Dedifferentiated amniotic fluid mesenchymal stem cell (primary cell): ENCODE results near the gene GNG8.
A peak's percentile ranks its signal among the peaks of the same experiment; 100 is the strongest.

Source experiments
- DNase-seq: peaks from one replicate; pipeline ENCODE4 v3.0.0-alpha.2; 2016; ENCODE audit errors: extremely low spot score

Gene GNG8

DNA sequence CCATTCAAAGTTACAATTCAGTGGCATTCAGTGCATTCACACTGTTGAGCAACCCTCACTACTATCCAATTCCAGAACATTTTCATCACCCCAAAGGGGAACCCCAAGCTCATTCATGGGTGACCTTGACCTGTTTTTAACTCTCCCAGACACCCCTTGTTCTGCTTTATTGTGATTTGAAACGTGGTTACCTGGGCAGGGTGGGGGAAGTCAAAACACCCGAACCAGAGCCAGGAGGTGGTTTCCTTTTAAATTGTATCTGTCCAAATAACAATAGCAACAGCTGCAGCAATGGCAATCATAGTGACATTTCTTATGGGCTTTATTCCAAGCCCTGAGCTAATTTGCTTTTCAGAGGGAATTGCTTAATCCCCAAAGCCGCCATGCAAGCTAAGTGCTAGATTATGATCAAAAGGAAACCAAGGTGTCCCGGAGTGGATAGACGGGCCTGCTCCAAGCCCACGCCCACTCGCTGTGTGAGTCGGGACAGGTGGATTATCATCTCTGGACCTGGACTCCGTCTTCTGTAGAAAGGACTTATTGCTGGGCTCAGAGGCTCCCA is 17.3 kb downstream of the GNG8 start:
- DNase-seq, result no peak

DNA sequence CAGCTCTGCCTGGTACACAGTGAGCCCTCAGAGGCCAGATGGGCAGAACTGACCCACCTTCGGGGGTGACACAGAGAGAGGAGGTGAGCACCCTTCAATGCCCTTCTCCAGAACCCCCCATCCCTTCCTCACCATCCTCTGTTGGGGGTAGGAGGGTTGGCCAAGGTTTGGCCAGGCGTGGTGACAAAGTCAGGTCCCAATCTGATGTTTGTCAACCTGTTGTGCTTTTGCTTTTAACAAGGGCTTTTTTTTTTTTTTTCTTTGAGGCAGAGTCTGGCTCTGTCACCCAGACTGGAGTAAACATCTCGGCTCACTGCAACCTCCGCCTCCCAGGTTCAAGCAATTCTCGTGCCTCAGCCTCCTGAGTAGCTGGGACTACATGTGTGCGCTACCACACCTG is 18.4 kb downstream of the GNG8 start:
- DNase-seq, result no peak

DNA sequence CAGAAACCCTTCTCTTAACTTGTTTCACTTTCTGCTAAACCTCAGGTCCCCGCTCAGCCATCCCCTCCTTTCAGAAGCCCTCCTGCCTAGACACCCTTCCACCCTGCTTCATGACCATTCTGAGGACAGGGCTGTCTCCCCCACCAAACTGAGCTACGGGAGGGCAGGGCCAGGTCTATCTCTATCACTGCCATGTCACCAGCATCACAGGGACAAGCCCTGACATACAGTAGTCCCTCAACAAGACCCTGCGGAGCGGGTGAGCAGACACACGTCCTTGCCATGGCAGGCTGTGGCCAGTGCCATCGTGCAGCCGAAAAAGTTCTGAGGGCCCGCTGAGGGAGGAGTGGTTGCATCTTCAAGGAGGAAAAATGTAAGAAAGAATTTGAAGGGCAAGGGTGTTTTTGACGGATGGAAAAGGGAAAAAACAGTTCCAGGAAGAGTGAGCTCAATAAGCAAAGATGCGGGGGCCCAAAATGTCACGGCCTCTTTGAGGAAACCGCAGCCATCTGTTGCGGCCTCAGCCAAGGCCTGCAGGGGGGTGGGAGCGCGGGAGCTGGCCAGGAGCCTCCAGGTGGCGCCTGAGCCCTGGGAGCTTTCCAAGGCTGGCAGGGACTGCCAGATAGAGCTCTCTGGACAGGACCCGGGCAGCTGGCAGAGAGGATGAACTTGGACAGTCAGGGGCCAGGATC is 19.2 kb downstream of the GNG8 start:
- no peak for DNase-seq

DNA sequence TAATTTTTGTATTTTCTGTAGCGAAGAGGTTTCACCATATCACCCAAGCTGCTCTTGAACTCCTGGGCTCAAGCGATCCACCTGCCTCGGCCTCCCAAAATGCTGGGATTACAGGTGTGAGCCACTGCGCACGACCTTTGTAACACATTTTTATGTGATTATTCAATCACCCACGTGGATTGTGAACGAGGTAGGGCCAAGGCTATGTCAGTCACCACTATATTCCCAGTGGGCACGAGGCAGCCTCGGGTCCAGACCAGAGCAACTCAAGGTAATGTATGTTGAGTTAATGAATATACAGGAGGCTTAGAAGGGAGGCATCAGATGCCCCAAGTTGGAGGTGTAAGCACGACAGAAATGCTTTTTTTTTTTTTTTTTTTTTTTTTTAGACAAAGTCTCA is 20.0 kb downstream of the GNG8 start:
- no peak for DNase-seq

DNA sequence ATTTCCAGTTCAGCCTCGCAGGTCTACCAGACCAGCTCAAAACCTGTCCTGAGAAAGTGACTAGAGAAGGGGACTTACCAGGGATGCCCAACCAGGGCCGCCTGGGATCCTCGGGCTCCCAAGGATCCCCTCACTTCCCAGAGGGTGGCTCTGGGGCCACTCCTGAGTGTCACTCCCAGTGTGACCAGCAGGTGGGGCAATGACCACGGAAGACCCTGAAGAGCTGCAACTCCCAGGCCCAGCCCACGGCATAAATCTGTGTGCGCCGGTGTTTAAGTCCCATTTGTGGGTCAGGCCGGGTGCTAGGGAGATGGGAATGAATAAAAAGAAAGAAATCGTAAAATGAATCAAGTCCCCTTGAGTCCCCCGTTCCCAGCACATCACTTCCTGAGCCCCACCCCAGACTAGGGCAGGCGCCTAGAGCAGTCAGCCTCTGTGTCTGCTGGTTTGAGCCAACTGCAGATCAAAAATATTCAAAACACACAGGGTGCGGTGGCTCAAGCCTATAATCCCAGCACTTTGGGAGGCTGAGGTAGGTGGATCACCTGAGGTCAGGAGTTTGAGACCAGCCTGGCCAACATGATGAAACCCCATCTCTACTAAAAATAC is 21.8 kb downstream of the GNG8 start:
- DNase-seq, result peak; percentile 68

DNA sequence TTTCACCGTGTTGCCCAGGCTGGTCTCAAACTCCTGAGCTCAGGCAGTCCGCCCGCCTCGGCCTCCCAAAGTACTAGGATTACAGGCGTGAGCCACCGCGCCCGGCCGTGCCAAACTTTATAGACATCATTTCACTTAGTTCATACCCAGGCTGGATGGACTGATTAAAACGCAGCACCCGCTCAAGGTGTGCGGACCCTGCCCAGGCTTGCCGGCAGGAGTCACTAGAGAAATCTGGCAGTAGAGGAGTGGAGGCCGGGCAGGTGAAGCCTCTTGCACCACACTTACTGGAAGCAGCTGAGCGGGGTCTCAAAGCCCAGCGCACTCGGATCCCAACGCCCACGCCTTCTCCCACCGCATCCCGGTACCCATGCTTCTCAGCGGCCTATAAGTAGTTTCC is 22.5 kb downstream of the GNG8 start:
- DNase-seq, result no peak

DNA sequence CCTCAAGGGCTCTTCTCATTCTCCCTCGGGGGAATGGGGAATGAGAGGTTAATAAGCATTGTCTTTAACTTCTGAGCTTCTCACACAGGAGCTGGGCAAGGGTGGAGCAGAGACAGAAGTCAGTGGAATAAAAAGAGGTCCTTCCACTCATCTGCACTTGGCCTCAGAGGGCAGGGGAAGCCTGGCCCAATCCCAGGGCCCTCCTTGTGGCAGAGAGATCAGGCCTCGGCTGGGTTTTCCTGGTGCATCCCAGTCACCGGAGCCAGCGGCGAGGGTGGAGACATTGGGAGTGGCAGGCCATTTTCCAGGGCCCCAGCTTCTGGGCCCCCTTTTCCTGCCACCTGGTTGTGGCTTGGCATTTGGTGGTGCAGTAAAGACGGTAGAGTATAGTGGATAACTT is 24.2 kb downstream of the GNG8 start:
- no peak for DNase-seq

DNA sequence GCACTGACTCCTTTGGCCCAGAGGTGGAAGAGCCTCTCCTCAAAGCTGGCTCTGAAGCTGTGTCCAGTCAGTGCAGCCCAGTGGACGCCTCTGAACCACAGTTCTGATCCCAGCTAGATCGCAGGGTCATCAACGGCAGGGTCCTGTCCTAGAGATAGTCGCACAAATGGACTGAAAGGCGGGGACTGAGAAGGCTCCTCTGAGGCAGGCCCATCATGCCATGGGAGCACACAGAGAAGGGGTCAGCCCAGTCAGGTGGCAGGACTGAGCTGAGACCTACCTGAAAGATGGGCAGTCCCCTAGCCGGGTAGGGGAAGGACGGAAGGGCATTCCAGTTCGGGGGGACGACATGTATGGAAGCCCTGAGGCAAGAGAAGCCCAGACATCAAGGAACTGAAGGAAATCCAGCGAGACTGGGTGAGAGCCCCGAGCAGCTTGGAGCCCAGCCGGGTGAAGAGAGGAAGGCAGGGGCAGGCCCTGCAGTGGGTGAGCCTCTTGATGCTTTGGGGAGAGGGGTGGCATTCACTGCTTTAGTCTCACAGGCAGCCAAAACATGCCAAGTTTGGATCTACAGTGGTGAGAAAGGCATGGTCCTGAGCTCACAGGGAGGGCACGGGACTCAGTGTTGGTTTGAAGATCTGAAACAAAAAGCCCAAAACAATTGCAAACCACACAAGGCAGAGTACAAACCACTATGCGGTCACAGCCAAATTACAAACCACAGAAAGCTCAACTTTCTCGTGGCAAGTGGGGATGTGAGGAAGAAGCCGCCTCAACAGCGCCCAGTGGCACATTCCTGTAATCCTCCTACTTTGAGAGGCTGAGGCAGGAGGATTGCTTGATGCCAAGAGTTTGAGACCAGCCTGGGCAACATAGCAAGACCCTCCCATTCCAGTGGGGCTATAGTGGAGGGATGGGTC is 24.9 kb downstream of the GNG8 start:
- no peak for DNase-seq

DNA sequence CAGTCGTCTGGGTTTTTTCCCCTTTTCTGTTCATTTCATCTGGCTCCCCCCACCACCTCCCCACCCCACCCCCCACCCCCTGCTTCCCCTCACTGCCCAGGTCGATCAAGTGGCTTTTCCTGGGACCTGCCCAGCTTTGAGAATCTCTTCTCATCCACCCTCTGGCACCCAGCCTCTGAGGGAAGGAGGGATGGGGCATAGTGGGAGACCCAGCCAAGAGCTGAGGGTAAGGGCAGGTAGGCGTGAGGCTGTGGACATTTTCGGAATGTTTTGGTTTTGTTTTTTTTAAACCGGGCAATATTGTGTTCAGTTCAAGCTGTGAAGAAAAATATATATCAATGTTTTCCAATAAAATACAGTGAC is 25.6 kb downstream of the GNG8 start:
- DNase-seq, result no peak

DNA sequence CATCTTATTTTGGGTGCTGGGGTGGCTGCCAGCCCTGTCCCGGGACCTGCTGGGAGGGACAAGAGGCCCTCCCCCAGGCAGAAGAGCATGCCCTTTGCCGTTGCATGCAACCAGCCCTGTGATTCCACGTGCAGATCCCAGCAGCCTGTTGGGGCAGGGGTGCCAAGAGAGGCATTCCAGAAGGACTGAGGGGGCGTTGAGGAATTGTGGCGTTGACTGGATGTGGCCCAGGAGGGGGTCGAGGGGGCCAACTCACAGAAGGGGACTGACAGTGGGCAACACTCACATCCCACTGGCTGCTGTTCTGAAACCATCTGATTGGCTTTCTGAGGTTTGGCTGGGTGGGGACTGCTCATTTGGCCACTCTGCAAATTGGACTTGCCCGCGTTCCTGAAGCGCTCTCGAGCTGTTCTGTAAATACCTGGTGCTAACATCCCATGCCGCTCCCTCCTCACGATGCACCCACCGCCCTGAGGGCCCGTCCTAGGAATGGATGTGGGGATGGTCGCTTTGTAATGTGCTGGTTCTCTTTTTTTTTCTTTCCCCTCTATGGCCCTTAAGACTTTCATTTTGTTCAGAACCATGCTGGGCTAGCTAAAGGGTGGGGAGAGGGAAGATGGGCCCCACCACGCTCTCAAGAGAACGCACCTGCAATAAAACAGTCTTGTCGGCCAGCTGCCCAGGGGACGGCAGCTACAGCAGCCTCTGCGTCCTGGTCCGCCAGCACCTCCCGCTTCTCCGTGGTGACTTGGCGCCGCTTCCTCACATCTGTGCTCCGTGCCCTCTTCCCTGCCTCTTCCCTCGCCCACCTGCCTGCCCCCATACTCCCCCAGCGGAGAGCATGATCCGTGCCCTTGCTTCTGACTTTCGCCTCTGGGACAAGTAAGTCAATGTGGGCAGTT is 26.2 kb downstream of the GNG8 start:
- no peak for DNase-seq

DNA sequence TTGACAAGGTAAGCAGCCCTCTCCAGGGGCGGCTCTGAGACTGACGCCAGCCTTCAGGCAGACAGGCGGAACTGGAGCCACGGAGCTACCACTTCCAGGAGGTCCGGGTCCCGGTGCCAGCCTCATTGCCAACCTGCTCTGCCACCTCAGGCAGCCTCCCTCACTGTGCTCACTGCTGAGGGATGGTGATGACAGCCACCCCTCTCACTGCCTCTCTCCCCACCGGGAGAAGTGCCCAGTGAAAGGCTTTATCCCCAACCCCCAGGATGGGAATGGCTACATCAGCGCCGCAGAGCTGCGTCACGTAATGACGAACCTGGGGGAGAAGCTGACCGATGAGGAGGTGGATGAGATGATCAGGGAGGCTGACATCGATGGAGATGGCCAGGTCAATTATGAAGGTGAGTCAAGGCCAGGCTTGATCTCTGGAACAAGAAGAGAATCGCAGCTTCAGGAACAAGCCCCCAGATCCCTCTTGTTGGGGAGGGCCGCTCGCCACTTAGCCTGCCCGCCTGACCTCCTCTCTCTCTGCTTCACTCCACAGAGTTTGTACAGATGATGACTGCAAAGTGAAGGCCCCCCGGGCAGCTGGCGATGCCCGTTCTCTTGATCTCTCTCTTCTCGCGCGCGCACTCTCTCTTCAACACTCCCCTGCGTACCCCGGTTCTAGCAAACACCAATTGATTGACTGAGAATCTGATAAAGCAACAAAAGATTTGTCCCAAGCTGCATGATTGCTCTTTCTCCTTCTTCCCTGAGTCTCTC is 27.2 kb downstream of the GNG8 start:
- DNase-seq, result no peak

DNA sequence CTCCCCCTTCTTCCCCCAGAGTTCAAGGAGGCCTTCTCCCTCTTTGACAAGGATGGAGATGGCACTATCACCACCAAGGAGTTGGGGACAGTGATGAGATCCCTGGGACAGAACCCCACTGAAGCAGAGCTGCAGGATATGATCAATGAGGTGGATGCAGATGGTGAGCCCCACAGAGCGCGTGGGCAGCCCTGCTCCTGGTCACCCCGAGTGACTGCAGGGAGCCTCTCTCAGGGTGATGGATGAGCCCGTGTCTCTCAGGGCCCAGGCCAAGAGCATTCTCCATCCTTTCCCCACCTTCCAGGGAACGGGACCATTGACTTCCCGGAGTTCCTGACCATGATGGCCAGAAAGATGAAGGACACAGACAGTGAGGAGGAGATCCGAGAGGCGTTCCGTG is 27.8 kb downstream of the GNG8 start:
- DNase-seq, result no peak

DNA sequence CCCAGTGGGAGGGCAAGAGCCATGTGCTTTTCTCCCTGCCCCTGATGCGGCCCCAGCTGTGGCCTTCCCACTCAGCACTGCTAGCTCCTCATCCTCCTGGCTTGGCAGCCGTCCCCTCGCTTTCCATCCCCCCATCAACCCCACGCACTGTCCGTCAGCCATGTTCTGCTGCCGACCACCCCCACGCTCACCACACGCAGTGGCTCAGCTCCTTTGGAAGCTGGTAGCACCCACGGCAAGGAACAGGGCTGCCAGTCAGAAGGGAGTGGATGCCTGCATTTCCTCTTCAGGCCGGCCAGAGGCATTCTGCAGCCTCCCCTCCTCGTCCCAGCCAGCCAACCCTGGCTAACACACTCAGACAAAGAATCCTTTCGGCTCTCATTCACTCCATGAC is 28.6 kb downstream of the GNG8 start:
- no peak for DNase-seq

DNA sequence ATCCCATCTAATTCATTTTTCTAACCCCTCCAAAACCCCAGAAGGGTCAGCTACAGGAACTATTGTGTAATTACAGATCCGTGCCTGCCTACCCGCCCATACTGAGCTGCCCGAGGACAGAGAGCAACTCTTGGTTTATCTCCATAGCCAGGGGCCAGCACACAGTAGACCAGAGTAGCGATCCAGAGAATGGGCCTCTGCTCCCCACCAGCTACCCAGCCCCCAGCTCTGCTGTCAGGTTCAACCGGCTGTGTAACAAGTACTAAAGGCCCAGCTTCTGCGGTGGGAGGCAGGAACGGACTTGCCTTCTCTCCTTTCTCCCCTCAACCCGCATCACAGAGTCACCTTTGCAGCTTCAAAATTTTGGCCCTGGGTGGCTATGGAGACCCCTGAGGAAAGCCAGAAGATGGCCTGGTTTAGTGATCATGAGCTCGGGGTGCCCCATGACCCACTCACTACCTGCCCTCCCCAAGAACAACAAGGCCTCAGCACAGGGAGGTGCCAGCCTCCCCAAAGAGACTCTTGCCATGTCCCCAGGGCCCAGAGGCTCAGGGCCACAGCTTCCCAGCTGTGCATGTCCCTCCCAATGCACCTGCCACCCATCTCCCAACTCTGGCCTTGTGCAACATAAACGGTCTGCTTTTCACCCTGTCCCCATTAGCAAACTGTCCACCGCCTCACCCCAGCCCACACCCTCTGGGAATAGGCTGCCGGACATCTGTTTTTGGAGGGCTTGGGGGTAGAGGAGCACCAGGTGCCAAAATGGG is 29.1 kb downstream of the GNG8 start:
- no peak for DNase-seq

DNA sequence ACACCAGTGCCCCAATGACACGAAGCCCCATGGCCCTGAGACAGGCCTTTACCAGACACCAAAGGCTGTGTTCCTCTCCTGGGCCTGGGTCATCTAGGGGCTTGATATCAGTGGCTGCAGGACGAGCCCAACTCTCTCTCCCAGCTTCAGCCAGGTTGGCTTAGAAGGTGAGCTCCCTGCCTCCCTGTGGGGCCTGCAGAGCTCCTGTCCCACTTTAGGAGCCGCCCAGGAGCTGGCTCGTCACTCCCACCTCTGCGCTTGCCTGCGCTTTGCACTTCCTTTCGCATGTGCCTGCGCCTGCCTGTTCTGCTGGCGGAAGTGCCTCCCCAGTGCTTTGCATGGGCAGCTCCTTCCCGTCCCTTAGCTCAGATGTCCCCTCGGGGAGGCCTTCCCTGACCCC is 30.0 kb downstream of the GNG8 start:
- no peak for DNase-seq

DNA sequence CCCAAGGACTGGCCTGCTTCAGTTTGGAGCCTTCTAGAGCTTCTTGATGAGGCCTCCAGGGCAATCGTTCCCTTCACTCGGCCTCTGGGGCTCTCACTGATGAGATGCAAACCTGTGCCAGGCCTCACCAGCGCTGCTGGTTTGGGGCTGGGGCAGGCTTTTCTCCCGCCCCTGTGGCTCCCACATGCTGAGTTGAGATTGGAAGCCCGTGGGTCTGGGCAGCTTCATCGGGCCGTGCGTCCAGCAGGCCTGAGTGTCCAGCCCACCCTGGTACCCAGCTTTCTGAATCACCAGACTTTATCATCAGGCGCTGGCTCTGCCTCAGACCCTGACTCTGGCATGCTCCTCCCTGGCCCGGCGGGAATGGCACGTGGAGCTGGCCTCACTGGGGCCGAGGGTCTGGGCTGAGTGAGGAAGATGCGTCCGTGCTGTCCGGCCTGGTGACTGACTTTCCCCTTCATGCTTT is 30.6 kb downstream of the GNG8 start:
- DNase-seq, result no peak

DNA sequence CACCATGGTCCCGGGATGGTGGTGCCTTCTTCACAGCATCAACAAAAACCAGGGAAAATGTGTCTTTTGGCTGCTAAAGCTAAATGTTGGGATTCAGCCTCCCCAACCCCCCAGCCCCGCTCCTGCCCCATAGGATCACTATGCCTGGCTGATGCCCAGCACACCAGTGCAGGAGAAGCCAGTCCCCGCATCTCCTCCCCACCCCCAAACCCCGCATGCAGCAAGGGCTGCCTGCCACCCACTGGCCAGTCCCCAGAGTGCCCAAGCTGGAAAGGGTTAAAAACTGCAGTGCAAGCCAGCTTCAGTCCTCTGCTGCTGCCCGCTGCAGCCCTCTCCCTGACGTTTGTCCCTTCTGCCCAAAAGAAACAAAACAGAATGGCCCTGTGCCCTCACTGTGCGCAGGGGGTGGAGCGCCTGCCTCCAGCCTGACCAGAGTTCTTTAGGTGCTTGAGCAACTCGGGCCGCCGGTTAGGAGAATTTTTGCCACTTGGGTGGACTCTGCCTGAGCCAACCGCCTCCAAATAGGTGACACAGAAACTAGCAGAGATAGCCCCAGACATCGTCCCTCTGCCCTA is 31.1 kb downstream of the GNG8 start:
- DNase-seq, result no peak

DNA sequence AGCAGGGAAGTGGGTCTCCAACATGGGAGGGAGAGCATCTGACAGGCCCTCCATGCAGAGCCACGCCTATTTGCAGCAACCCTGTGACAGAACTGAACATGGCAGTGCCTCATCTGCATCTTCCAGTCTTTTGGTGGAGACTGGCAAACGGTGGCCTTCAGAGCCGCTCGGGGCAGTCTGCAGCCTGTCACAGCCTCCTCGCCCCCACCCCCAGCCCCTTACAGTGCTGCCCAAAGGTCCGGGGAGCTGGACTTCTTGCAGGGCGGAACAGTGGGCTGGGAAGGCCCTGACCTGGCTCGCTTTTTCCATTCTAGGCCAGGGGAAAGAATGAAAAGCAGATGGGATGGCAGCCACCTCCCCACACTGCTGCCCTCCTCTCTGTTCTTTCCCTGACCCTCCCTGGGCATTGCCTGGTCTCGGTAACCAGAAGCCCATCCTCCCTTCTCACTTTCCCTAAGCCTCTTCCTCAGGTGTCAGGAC is 32.2 kb downstream of the GNG8 start:
- DNase-seq, result no peak

DNA sequence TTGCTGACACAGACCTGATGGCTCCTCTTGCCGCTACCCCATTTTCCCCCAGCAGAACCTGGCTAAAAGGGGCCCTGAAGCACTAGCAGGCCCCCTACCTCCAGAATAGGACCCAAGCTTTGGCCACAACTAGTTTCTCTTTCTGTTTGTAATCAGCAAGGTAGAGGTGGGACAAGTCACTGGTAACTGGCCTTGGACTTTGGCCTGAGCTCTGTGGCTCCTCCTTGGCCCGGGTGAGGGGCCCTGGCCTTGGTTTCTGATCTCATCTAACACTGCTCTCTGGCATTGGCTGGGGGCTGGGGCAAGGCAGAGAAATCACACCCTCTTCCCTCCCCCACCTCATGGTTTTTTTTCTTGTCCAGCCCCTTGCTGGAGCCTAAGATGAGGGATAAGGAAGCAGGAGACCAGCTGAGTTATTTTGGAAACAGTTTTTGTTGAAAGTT is 32.8 kb downstream of the GNG8 start:
- no peak for DNase-seq
